Endothelial cell of umbilical vein (primary cell): ENCODE results near the gene WLS. TPM values are rescaled to one million over a fixed set of nuclear protein-coding genes. Genes with fewer than 3 reads are reported as not detected.

Source experiments
- BruUV-seq: library from RNA; stranded (reverse); fragments of 400-500 nt; replicated peaks from 2 replicates; lab custom pipeline; 2021; lab: Mats Ljungman, UMichigan
- CTCF ChIA-PET: fragments of 300-600, 350-600 bp; sonication (Branson Sonifier 250); formaldehyde crosslinking; loops from one replicate; lab custom pipeline; 2021; ENCODE audit warnings: antibody characterized with exemption, inconsistent platforms; lab: Charles Lee
- POLR2A ChIA-PET: fragments of 300-600, 350-600 bp; sonication (Branson Sonifier 250); formaldehyde crosslinking; loops from one replicate; lab custom pipeline; 2021; ENCODE audit warnings: antibody characterized with exemption, inconsistent platforms; lab: Charles Lee
- DNase-seq: peaks from one replicate; pipeline ENCODE4 v3.0.0-alpha.2; 2011; ENCODE audit warnings: low read depth, low spot score
- FAIRE-seq: peaks from 2 replicates; lab custom pipeline; 2011; peaks lifted over from hg19 to GRCh38; lab: Jason Lieb, UNC
- H2AFZ ChIP-seq: 2 replicates; pipeline ENCODE4 v1.6.0; 2012; ENCODE audit warnings: low read depth, low read length, control low read depth, inconsistent platforms
- H3K27ac ChIP-seq: 2 replicates; pipeline ENCODE4 v1.5.1; 2011; ENCODE audit warnings: low read depth, mild to moderate bottlenecking, control low read depth, low read length, moderate library complexity; ENCODE audit not compliant: insufficient read depth
- H3K27me3 ChIP-seq, 2 experiments: 2 replicates each; pipeline versions ENCODE4 v1.6.0 to v1.6.1; 2011; ENCODE audit warnings: low read length in 2 of 2, mixed read lengths in 1 of 2; ENCODE audit not compliant: control insufficient read depth in 2 of 2, insufficient read depth in 2 of 2
- H3K36me3 ChIP-seq, 2 experiments: 2 replicates in 1 of 2; 3 replicates in 1 of 2; pipeline ENCODE4 v1.5.1; 2011; ENCODE audit warnings: low read length in 2 of 2, mild to moderate bottlenecking in 1 of 2, moderate library complexity in 1 of 2; ENCODE audit not compliant: control insufficient read depth in 2 of 2, insufficient read depth in 2 of 2; ENCODE audit errors: extremely low read depth in 1 of 2
- H3K4me1 ChIP-seq: 3 replicates; pipeline ENCODE4 v1.5.1; 2011; ENCODE audit warnings: mild to moderate bottlenecking, low read length; ENCODE audit not compliant: control insufficient read depth, insufficient read depth; ENCODE audit errors: extremely low read depth
- H3K4me2 ChIP-seq: 2 replicates; pipeline ENCODE4 v1.6.1; 2011; ENCODE audit warnings: low read length, control low read depth, mixed read lengths; ENCODE audit not compliant: insufficient read depth
- H3K4me3 ChIP-seq, 3 experiments: fragments of 200-600 bp in 1 of 3; sonication (generic), shearing (Covaris generic) in 1 of 3; replicated peaks in 1 of 3; 2 replicates each; pipeline ENCODE4 v1.5.1; 2011 to 2016; ENCODE audit warnings: control low read depth in 3 of 3, low read length in 3 of 3, mild to moderate bottlenecking in 2 of 3, inconsistent platforms in 1 of 3, low read depth in 1 of 3, moderate library complexity in 1 of 3; ENCODE audit not compliant: insufficient read depth in 1 of 3
- H3K79me2 ChIP-seq: 2 replicates; pipeline ENCODE4 v1.6.0; 2012; ENCODE audit warnings: low read length, inconsistent platforms; ENCODE audit not compliant: control insufficient read depth, insufficient read depth
- H3K9ac ChIP-seq: replicated peaks from 2 replicates; pipeline ENCODE3; 2011; ENCODE audit warnings: low read length, control low read depth; ENCODE audit not compliant: insufficient read depth; ENCODE audit errors: extremely low read depth
- H3K9me1 ChIP-seq: replicated peaks from 3 replicates; pipeline ENCODE4 v1.6.0; 2011; ENCODE audit warnings: mild to moderate bottlenecking, low read length; ENCODE audit not compliant: control insufficient read depth, insufficient read depth; ENCODE audit errors: extremely low read depth
- H3K9me3 ChIP-seq: replicated peaks from 2 replicates; pipeline ENCODE4 v1.5.1; 2012; ENCODE audit warnings: low read length, inconsistent platforms; ENCODE audit not compliant: control insufficient read depth, insufficient read depth
- H4K20me1 ChIP-seq: replicated peaks from 2 replicates; pipeline ENCODE3; 2011; ENCODE audit warnings: mild to moderate bottlenecking, low read length; ENCODE audit not compliant: control insufficient read depth, insufficient read depth; ENCODE audit errors: extremely low read depth
- CTCF ChIP-seq, 2 donors: IDR thresholded peaks; 1 replicate in 1 of 2; 2 replicates in 1 of 2; pipeline ENCODE4 v1.5.1; 2011; ENCODE audit warnings: low read length in 2 of 2, mild to moderate bottlenecking in 2 of 2, moderate library complexity in 2 of 2, control low read depth in 1 of 2, inconsistent platforms in 1 of 2, low read depth in 1 of 2; ENCODE audit not compliant: insufficient read depth in 1 of 2; ENCODE audit errors: extremely low read depth in 1 of 2
- EZH2 ChIP-seq: IDR thresholded peaks from 2 replicates; pipeline ENCODE4 v1.6.1; 2012; ENCODE audit warnings: borderline replicate concordance, low read depth, mild to moderate bottlenecking, moderate library complexity, low read length, inconsistent platforms; ENCODE audit not compliant: severe bottlenecking
- FOS ChIP-seq: IDR thresholded peaks from 2 replicates; pipeline ENCODE4 v1.6.1; 2011; ENCODE audit warnings: mild to moderate bottlenecking, low read length, moderate library complexity, borderline replicate concordance; ENCODE audit not compliant: insufficient read depth
- GATA2 ChIP-seq: IDR thresholded peaks from 2 replicates; pipeline ENCODE4 v1.7.0; 2011; ENCODE audit warnings: low read depth, mild to moderate bottlenecking, moderate library complexity, mixed read lengths, low read length; ENCODE audit not compliant: insufficient read length, insufficient read depth
- JUN ChIP-seq: IDR thresholded peaks from 2 replicates; pipeline ENCODE4 v1.6.1; 2011; ENCODE audit warnings: borderline replicate concordance, low read depth; ENCODE audit not compliant: insufficient read length, insufficient read depth
- MAX ChIP-seq: IDR thresholded peaks from 2 replicates; pipeline ENCODE4 v1.6.1; 2011; ENCODE audit not compliant: insufficient read depth, insufficient read length
- MYC ChIP-seq: IDR thresholded peaks from one replicate; pipeline ENCODE4 v1.6.1; 2011; ENCODE audit warnings: mild to moderate bottlenecking, low read depth, low read length
- POLR2A ChIP-seq: IDR thresholded peaks from 2 replicates; pipeline ENCODE4 v1.6.1; 2012; ENCODE audit warnings: low read depth, mild to moderate bottlenecking, control low read depth, low read length
- POLR2AphosphoS5 ChIP-seq: IDR thresholded peaks from 2 replicates; pipeline ENCODE4 v1.6.1; 2012; ENCODE audit warnings: low read depth, mild to moderate bottlenecking, control low read depth, low read length, moderate library complexity; ENCODE audit not compliant: insufficient read depth
- dilution Hi-C: fragments of 300-500 bp; cut with MboI; formaldehyde crosslinking; loops from one replicate; pipeline ENCODE4 v1.15.0; 2019; ENCODE audit warnings: low sequenced_read_pairs; ENCODE audit not compliant: extremely low pct_ligation_motif_present
- intact Hi-C: fragments of 100-400 bp; cut with micrococcal nuclease; formaldehyde crosslinking; loops from one replicate; pipeline ENCODE4 v1.10.0; 2022
- polyA plus RNA-seq, 4 experiments: library from polyadenylated mRNA; depleted of rRNA in 3 of 4; stranded (reverse) in 3 of 4; unstranded in 1 of 4; fragments of >200 nt; gene quantifications; 2 replicates each; pipeline versions ENCODE4 v1.2.1 to v1.2.3, GENCODE V29; 2011 to 2012; ENCODE audit warnings: missing spikeins in 1 of 4
- total RNA-seq: library from RNA; stranded (reverse); gene quantifications from 2 replicates; pipeline ENCODE4 v1.2.3, GENCODE V29; 2021

The WLS gene
- total and polyA plus RNA-seq, 2 donors (not counting 3 experiments of a cell fraction or from before 2014, with no cell fraction given) = 121 to 199 TPM

- TF ChIP-seq MYC (no peak), POLR2A (no peak), CTCF (IDR thresholded peaks at IDR 0.05; ENCODE audit: extremely low read depth in 1 of 2, insufficient read depth in 1 of 2, low read depth in 1 of 2, low read length in 2 of 2) (no peak), JUN (no peak), FOS (no peak), GATA2 (no peak), POLR2AphosphoS5 (no peak), EZH2 (no peak), MAX (no peak)
- Histone ChIP-seq H3K36me3 (no peaks in the 10 kb centered on the region), H3K4me1 (peaks cover 7% of the 10 kb centered on the region), H3K27me3 (no peaks in the 10 kb centered on the region), H4K20me1 (no peaks in the 10 kb centered on the region), H3K9me1 (no peaks in the 10 kb centered on the region), H3K4me3 (no peak overlapping the region), H3K9me3 (no peaks in the 10 kb centered on the region), H3K27ac (no peak overlapping the region), H3K4me2 (no peak overlapping the region), H2AFZ (no peak overlapping the region), H3K9ac (no peak overlapping the region), H3K79me2 (peaks cover under 1% of the 10 kb centered on the region)
- intact Hi-C loops = no loop called here
- POLR2A ChIA-PET = no interaction called here
- CTCF ChIA-PET = no interaction called here
- no TSS peak for BruUV-seq
- DNase-seq (no peak), FAIRE-seq (no peak)
- dilution Hi-C loops = no loop called here
Observed at GRCh38 chr1:68237040-68237439, 4.7 kb upstream of the WLS start.
